ENCODE data around the gene FOXA1. TPM values are rescaled to one million over a fixed set of nuclear protein-coding genes. Genes with fewer than 3 reads are reported as not detected.

FOXA1 gene
- total and polyA plus RNA-seq, 10 donors: not detected

DNA sequence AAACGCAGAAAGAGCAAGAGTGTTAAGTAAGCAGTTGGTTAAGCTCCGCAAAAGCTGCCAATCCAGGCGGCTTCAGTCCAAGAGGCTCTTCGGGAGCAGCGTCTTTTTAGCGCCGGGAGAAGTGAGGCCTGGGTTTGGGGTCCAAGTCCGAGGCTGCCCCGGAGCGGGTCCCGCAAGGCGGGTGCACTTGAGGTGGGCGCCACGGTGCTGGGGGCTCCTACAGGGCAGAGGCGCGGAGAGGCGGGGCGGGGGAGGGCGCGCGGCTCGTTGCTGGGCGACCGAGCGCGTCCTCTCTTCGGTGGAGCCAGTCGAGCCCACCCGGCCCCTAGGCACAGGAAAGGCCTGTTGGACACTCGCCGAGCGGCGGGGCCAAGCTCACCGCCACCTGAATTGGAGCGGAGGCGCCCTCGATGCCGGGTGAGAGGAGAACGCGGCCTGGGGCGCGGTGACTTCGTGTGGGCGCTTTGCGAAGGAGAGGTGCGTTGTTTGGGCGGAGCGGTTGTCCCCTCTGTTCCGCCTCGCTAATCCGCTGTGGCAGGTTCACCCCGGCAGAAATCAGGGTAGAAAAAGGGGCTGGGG lies 16.0 kb upstream of the FOXA1 start:
- H3K27ac ChIP-seq: no peak overlapping the region
- intact Hi-C loops (cut with DNase I; ENCODE audit: low total_unique reads): no loop called here

DNA sequence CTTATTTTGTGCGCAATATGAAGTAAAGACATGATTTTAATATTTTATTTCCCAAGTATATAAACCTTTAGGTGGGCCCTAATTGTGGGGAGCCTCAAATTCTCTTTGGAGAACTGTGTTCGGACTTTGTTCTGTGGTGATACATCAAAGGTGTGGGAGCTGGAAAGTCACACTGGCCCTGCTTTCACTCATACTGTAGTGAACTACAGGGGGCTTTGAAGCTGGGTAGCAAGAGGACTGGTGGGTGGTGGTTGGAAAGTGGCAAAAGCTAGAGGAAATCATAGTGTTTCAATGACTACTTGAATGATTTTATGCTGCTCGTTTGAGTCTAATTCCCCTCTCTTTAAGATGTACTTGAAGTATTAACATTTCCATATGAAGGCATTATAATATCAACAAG lies 13.6 kb upstream of the FOXA1 start:
- Histone ChIP-seq H3K36me3 (no peaks in the 10 kb centered on the region), H3K4me1 (no peaks in the 10 kb centered on the region), H3K4me3 (no peak overlapping the region), H3K27ac (no peak overlapping the region), H3K27me3 (replicated peaks in 1 of 7) (peaks cover 0 to 74% (median 10%) of the 10 kb centered on the region in 7 donors), H3K9me3 (peaks cover 0 to 26% (median 14%) of the 10 kb centered on the region in 8 donors)
- DNase-seq: no peak
- intact Hi-C loops (cut with DNase I; ENCODE audit: low total_unique reads): no loop called here
- WGBS, 5 donors: 70 to 82% (median 79%) methylated on average over 3 of the region's 3 CpGs
- TF ChIP-seq POLR2A (IDR thresholded peaks at IDR 0.05): no peak
- no peak for TF ChIP-seq CTCF (IDR thresholded peaks at IDR 0.05 in 8 of 11, conservative IDR thresholded peaks at IDR 0.05 in 3 of 11)
- no peak for TF ChIP-seq POLR2AphosphoS5 (IDR thresholded peaks at IDR 0.05)

More for the DNA sequence above, 16.0 kb upstream of the FOXA1 start:
- no peaks in the 10 kb centered on the region for H3K4me1 ChIP-seq
- no peak overlapping the region for H3K4me3 ChIP-seq
- no peaks in the 10 kb centered on the region for H3K36me3 ChIP-seq
- TF ChIP-seq POLR2A (IDR thresholded peaks at IDR 0.05) (no peak), POLR2AphosphoS5 (IDR thresholded peaks at IDR 0.05) (no peak), CTCF (IDR thresholded peaks at IDR 0.05 in 8 of 11, conservative IDR thresholded peaks at IDR 0.05 in 3 of 11) (no peak)
- no peak for DNase-seq
- H3K9me3 ChIP-seq: peaks cover 5 to 50% (median 37%) of the 10 kb centered on the region in 8 donors
- WGBS, 5 donors: 16 to 26% (median 18%) methylated on average over 34 to 52 of the region's 52 CpGs
- peaks cover 0 to 50% (median 6%) of the 10 kb centered on the region in 7 donors for H3K27me3 ChIP-seq (replicated peaks in 1 of 7)

DNA sequence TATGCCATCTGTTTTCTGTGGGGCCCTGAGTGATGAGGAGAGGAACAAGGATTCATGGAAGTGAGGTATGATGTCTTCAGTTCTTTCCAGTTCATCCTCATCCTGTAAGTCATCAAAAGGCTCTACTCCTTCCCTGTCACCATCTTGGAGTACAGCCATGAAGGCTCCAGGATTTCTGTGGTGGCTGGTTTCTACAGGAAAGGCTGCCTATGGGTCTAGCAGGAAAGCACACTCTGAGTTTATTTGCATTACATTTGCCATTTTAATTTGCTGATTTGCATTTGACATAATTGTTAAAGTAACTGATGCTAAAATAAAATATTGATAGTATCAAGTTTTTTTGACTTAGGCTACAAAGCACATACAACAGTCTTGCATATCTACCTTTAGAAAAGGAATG lies 11.6 kb upstream of the FOXA1 start:
- TF ChIP-seq POLR2AphosphoS5 (IDR thresholded peaks at IDR 0.05): no peak
- no peak for TF ChIP-seq POLR2A (IDR thresholded peaks at IDR 0.05)
- Histone ChIP-seq H3K27ac (no peak overlapping the region), H3K9me3 (peaks cover 0 to 10% (median 4%) of the 10 kb centered on the region in 8 donors), H3K27me3 (replicated peaks in 1 of 7) (peaks cover 0 to 86% (median 29%) of the 10 kb centered on the region in 7 donors), H3K4me3 (no peak overlapping the region), H3K4me1 (no peaks in the 10 kb centered on the region), H3K36me3 (no peaks in the 10 kb centered on the region)
- no peak for DNase-seq
- intact Hi-C loops (cut with DNase I; ENCODE audit: low total_unique reads): no loop called here

DNA sequence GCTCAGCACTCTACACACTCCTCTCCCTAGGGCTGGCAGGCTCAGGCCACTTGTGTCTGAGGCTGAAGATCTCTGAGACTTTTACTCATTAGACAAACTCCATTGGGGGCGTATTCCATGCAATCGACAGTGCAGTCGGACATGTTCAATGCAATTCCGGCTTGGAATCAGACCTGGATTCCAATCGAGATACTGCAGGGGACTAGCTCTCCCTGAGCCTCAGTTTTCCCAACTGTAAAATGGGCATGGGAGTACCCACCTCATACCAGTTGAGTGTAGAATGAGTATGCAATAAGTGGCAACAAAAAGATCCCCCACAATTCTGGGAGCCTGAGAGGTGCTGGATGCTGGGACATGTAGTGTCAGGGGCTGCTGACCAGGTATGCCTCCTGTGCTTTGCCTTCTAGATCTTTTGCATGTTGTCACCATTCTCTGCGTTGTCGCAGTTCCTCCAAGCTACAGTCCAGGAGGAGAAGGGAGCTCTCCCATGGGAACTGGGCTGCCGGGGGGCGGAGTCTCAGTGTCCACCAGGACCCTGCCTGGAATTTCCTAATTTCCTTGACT lies 8.7 kb upstream of the FOXA1 start:
- 68 to 85% (median 73%) methylated on average over 9 of the region's 9 CpGs for WGBS, 5 donors

More for the DNA sequence above, 8.7 kb upstream of the FOXA1 start:
- Histone ChIP-seq H3K27me3 (replicated peaks in 1 of 7) (peaks cover 5 to 94% (median 56%) of the 10 kb centered on the region in 7 donors), H3K36me3 (no peaks in the 10 kb centered on the region), H3K9me3 (peaks cover 0 to 4% (median 0%) of the 10 kb centered on the region in 8 donors), H3K4me1 (peaks cover 0 to 15% (median 7%) of the 10 kb centered on the region in 6 donors), H3K4me3 (no peak overlapping the region), H3K27ac (no peak overlapping the region)
- no peak for TF ChIP-seq POLR2AphosphoS5 (IDR thresholded peaks at IDR 0.05)
- TF ChIP-seq POLR2A (IDR thresholded peaks at IDR 0.05): no peak
- no peak for TF ChIP-seq CTCF (IDR thresholded peaks at IDR 0.05 in 8 of 11, conservative IDR thresholded peaks at IDR 0.05 in 3 of 11)
- intact Hi-C loops (cut with DNase I; ENCODE audit: low total_unique reads): no loop called here
- DNase-seq: no peak

All from spleen (tissue), 11 donors.